Umbilical cord (tissue), 2 donors: ENCODE measurements around the gene LIG3. TPM values are rescaled to one million over a fixed set of nuclear protein-coding genes. Genes with fewer than 3 reads are reported as not detected.
A peak's percentile ranks its signal among the peaks of the same experiment; 100 is the strongest.
"Not testable (repeated sequence)": the region's sequence is repeated elsewhere in the genome, so short reads cannot be mapped to it uniquely, and the experiment has no call there.

Experiments used
- DNase-seq: peaks from one replicate; pipeline ENCODE4 v3.0.0-alpha.2; 2015; ENCODE audit warnings: low spot score
- total RNA-seq: library from RNA; depleted of rRNA; stranded (reverse); fragments of >200 nt; gene quantifications from one replicate; pipeline ENCODE4 v1.2.3, GENCODE V29; 2014; ENCODE audit warnings: low replicate concordance; ENCODE audit not compliant: insufficient read depth

The LIG3 gene
- total RNA-seq, result 28.9 TPM

GRCh38 chr17:34980353-34980680 lies at the start of gene LIG3:
Gene LIG3 (plus strand): TSS chr17:34980512. CDS start chr17:34983006, 2,494 bp downstream.
- DNase-seq, result peak; percentile 96

- DNase-seq, result not testable (repeated sequence)
Measured at GRCh38 chr17:34950780-34951179, 29.5 kb upstream of the LIG3 start.

- no peak for DNase-seq
Measured at GRCh38 chr17:34958438-34958837, 21.9 kb upstream of the LIG3 start.

GRCh38 chr17:34961093-34961911 lies 19.0 kb upstream of the LIG3 start, which contains the start of the genes CCT6B and ZNF830:
Gene CCT6B (minus strand): TSS chr17:34961460. CDS start chr17:34961393, 67 bp downstream.
Gene ZNF830 (plus strand): TSS chr17:34961540. CDS start chr17:34961567, 27 bp downstream.
- DNase-seq, result peak; percentile 98

- no peak for DNase-seq
Measured at GRCh38 chr17:34974179-34974578, 6.1 kb upstream of the LIG3 start.

GRCh38 chr17:34974794-34975785 lies 5.2 kb upstream of the LIG3 start:
- no peak for DNase-seq

- DNase-seq, result no peak
Measured at GRCh38 chr17:34979153-34979552, 1.2 kb upstream of the LIG3 start.

- DNase-seq, result peak; percentile 13
Measured at GRCh38 chr17:34979650-34980352, 511 bp upstream of the LIG3 start.

- peak; percentile 89 for DNase-seq
Measured at GRCh38 chr17:34980681-34981537, 597 bp downstream of the LIG3 start.

GRCh38 chr17:34981538-34982241 lies 1.4 kb downstream of the LIG3 start:
- DNase-seq, result peak; percentile 47

GRCh38 chr17:34987232-34987631 lies 6.9 kb downstream of the LIG3 start:
- no peak for DNase-seq

- DNase-seq, result no peak
Measured at GRCh38 chr17:34988644-34989043, 8.3 kb downstream of the LIG3 start.

- no peak for DNase-seq
Measured at GRCh38 chr17:34989473-34989872, 9.2 kb downstream of the LIG3 start.

GRCh38 chr17:34990921-34991365 lies 10.6 kb downstream of the LIG3 start:
- DNase-seq, result no peak

GRCh38 chr17:34991606-34992005 lies 11.3 kb downstream of the LIG3 start:
- no peak for DNase-seq

GRCh38 chr17:34993031-34993430 lies 12.7 kb downstream of the LIG3 start:
- DNase-seq, result no peak

GRCh38 chr17:34996422-34997285 lies 16.3 kb downstream of the LIG3 start:
- no peak for DNase-seq

- DNase-seq, result peak; percentile 84
Measured at GRCh38 chr17:34997355-34997862, 17.1 kb downstream of the LIG3 start.

- DNase-seq, result peak; percentile 44
Measured at GRCh38 chr17:34998205-34998604, 17.9 kb downstream of the LIG3 start.
